ENCODE data around the gene THEMIS2. TPM values are rescaled to one million over a fixed set of nuclear protein-coding genes. Genes with fewer than 3 reads are reported as not detected.
A peak's percentile ranks its signal among the peaks of the same experiment; 100 is the strongest.

Gene THEMIS2
- total RNA-seq, 1 experiment from 2014 or later = 5.9 TPM

DNA sequence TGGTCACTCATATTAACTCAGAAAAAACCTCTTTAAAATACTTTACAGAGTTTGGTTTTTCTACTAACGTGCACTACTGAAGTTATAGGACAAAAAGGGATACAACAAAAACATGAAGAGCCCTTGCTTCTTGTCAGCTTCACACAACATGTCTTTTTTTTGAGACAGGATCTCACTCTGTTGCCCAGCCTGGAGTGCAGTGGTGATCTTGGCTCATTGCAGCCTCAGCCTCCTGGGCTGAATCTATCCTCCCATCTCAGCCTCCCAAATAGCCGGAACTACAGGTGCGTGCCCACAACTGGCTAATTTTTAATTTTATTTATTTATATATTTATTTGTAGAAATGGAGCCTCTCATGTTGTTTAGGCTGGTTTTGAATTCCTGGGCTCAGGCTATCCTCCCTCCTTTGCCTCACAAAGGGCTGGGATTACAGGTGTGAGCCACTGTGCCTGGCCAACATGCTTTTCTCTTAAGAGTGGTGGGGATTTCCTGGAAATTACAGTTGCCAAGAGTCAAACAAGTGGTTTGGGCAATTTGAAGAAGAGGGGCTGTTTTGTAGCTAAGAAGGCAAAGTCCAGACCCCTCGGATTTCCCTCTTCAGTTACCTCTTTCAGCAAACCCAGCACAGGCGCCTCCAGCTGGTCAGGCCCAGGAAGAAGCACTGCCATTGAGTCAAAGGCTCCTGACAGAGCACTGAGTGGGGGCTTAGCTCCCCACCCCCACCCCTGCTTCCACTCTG, 56.0 kb downstream of the THEMIS2 start:
- intact Hi-C loops (cut with micrococcal nuclease; ENCODE audit: unreplicated experiment) = no loop called here
- Mint-ChIP-seq H3K36me3 (ENCODE audit: insufficient read depth, unreplicated experiment) (no peaks in the 10 kb centered on the region), H3K4me1 (ENCODE audit: low read depth, unreplicated experiment) (no peaks in the 10 kb centered on the region), H3K4me3 (ENCODE audit: low read depth, unreplicated experiment) (no peak overlapping the region), H3K27me3 (ENCODE audit: unreplicated experiment) (no peaks in the 10 kb centered on the region), H3K27ac (ENCODE audit: unreplicated experiment) (no peak overlapping the region), H3K9me3 (ENCODE audit: low read depth, unreplicated experiment) (no peaks in the 10 kb centered on the region)
- no peak for TF ChIP-seq CTCF (IDR thresholded peaks at IDR 0.05; ENCODE audit: unreplicated experiment)
- BruUV-seq (replicated peaks) = no TSS peak
- CTCF ChIA-PET = no interaction called here
- DNase-seq = no peak

DNA sequence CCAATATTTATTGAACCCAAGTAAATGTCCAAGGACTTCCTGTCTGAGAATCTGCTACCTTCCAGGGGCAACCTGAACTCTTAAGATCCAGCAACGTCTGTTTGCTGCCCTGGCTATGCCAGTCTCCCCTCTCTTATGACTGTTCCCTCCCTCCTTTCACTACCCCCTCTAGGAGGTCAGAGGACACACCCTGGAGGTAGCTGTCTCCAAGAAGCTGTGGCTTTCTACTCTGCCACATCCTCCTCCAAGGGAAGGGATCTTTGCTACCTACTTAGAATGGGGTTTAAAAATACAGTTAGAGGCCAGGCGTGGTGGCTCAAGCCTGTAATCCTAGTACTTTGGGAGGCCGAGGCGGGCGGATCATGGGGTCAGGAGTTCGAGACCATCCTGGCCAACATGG, 58.8 kb downstream of the THEMIS2 start:
- peaks cover 14% of the 10 kb centered on the region for H3K4me1 Mint-ChIP-seq (ENCODE audit: low read depth, unreplicated experiment)
- CTCF ChIA-PET = no interaction called here
- no peaks in the 10 kb centered on the region for H3K9me3 Mint-ChIP-seq (ENCODE audit: low read depth, unreplicated experiment)
- intact Hi-C loops (cut with micrococcal nuclease; ENCODE audit: unreplicated experiment) = no loop called here
- DNase-seq = no peak
- H3K36me3 Mint-ChIP-seq (ENCODE audit: insufficient read depth, unreplicated experiment) = peaks cover 10% of the 10 kb centered on the region
- H3K27ac Mint-ChIP-seq (ENCODE audit: unreplicated experiment) = no peak overlapping the region
- H3K4me3 Mint-ChIP-seq (ENCODE audit: low read depth, unreplicated experiment) = no peak overlapping the region
- no peaks in the 10 kb centered on the region for H3K27me3 Mint-ChIP-seq (ENCODE audit: unreplicated experiment)
- no peak for TF ChIP-seq CTCF (IDR thresholded peaks at IDR 0.05; ENCODE audit: unreplicated experiment)
- BruUV-seq (replicated peaks) = no TSS peak

DNA sequence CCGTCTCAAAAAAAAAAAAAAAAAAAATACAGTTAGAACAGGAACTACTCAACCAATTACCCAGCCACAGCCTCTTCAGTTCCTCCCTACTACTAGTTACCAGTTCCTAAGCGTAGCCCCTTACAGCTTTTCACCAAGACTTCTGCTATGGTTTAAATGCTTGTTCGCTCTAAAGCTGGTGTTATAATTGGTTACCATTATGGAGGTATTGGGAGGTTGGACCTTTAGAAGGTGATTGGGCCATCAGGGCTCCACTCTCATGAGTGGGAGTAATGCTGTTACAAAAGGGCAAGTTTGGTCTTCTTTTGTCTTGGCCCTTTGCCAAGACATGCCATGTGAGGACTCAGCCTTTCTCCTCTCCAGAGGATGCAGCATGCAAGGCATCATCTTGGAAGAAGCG, 59.4 kb downstream of the THEMIS2 start:
- Mint-ChIP-seq H3K36me3 (ENCODE audit: insufficient read depth, unreplicated experiment) (peaks cover 10% of the 10 kb centered on the region), H3K4me1 (ENCODE audit: low read depth, unreplicated experiment) (peaks cover 14% of the 10 kb centered on the region), H3K4me3 (ENCODE audit: low read depth, unreplicated experiment) (no peak overlapping the region), H3K27ac (ENCODE audit: unreplicated experiment) (no peak overlapping the region), H3K27me3 (ENCODE audit: unreplicated experiment) (no peaks in the 10 kb centered on the region), H3K9me3 (ENCODE audit: low read depth, unreplicated experiment) (no peaks in the 10 kb centered on the region)
- BruUV-seq (replicated peaks) = no TSS peak
- intact Hi-C loops (cut with micrococcal nuclease; ENCODE audit: unreplicated experiment) = no loop called here
- no peak for TF ChIP-seq CTCF (IDR thresholded peaks at IDR 0.05; ENCODE audit: unreplicated experiment)
- DNase-seq = no peak
- CTCF ChIA-PET = no interaction called here

- H3K4me1 Mint-ChIP-seq (ENCODE audit: low read depth, unreplicated experiment) = peaks cover 14% of the 10 kb centered on the region
- no peaks in the 10 kb centered on the region for H3K27me3 Mint-ChIP-seq (ENCODE audit: unreplicated experiment)
- peak; percentile 82 for DNase-seq
- peak within 1 kb of the TSS; percentile 90 for H3K4me3 Mint-ChIP-seq (ENCODE audit: low read depth, unreplicated experiment)
- TF ChIP-seq CTCF (IDR thresholded peaks at IDR 0.05; ENCODE audit: unreplicated experiment) = no peak
- H3K9me3 Mint-ChIP-seq (ENCODE audit: low read depth, unreplicated experiment) = no peaks in the 10 kb centered on the region
- intact Hi-C loops (cut with micrococcal nuclease; ENCODE audit: unreplicated experiment) = no loop called here
- BruUV-seq (replicated peaks) = TSS peak; percentile 69
- H3K27ac Mint-ChIP-seq (ENCODE audit: unreplicated experiment) = peak within 1 kb of the TSS; percentile 70
- peaks cover 10% of the 10 kb centered on the region for H3K36me3 Mint-ChIP-seq (ENCODE audit: insufficient read depth, unreplicated experiment)
- CTCF ChIA-PET = interaction anchor here (1.0 kb wide), 1 partner anchor 31 kb away, joined by 3 read pairs; no protein-coding TSS in a partner anchor
Observed at GRCh38 chr1:27934818-27935549, 62.6 kb downstream of the THEMIS2 start, which contains the start of gene SMPDL3B. SMPDL3B (plus strand) TSS chr1:27935000; CDS start chr1:27935184, 184 bp downstream.
